Ascending aorta (tissue), 2 donors: ENCODE results near the gene GCNT1. TPM values are rescaled to one million over a fixed set of nuclear protein-coding genes. Genes with fewer than 3 reads are reported as not detected.

Experiments used
- DNase-seq, 2 donors: peaks; one replicate each; pipeline ENCODE4 v3.0.0-alpha.2; 2019; ENCODE audit warnings: low spot score in 2 of 2
- H3K27ac ChIP-seq, 2 donors: fragments of 200-600 bp; sonication (generic); one replicate each; pipeline ENCODE4 v1.5.1; 2016 to 2017; ENCODE audit warnings: mild to moderate bottlenecking in 1 of 2
- H3K27me3 ChIP-seq: fragments of 200-600 bp; sonication (generic); one replicate; pipeline ENCODE4 v1.5.1; 2017
- H3K36me3 ChIP-seq, 2 donors: fragments of 200-600 bp; sonication (generic); one replicate each; pipeline ENCODE4 v1.5.1; 2016
- H3K4me1 ChIP-seq, 2 donors: fragments of 200-600 bp; sonication (generic); one replicate each; pipeline ENCODE4 v1.5.1; 2016 to 2017; ENCODE audit warnings: mild to moderate bottlenecking in 1 of 2
- H3K4me3 ChIP-seq, 2 donors: fragments of 200-600 bp; sonication (generic); one replicate each; pipeline ENCODE4 v1.5.1; 2016 to 2017; ENCODE audit warnings: mild to moderate bottlenecking in 1 of 2
- H3K9me3 ChIP-seq, 2 donors: fragments of 200-600 bp; sonication (generic); one replicate each; pipeline ENCODE4 v1.5.1; 2016
- intact Hi-C: fragments of 100-400 bp; cut with DNase I; formaldehyde crosslinking; loops from one replicate; pipeline ENCODE4 v1.15.1; 2023
- total RNA-seq: library from RNA; depleted of rRNA; stranded (reverse); fragments of >200 nt; gene quantifications from one replicate; pipeline ENCODE4 v1.1.0, GENCODE V29; 2016
- TF ChIP-seq, protein P1 (sequence below), 3 experiments: fragments of 200-600 bp in 2 of 3; fragments of 450-650 bp in 1 of 3; sonication (generic) in 2 of 3; IDR thresholded peaks; one replicate each; pipeline ENCODE4 v1.5.1; 2016 to 2019; ENCODE audit warnings: antibody characterized with exemption in 3 of 3, mild to moderate bottlenecking in 1 of 3, moderate library complexity in 1 of 3

The GCNT1 gene
- total RNA-seq, 1 donor from 2014 or later: 0.21 TPM

- Histone ChIP-seq H3K9me3 (peaks cover 0 to 11% of the 10 kb centered on the region in 2 donors), H3K4me3 (no peak overlapping the region), H3K27me3 (no peaks in the 10 kb centered on the region), H3K36me3 (no peaks in the 10 kb centered on the region), H3K27ac (no peak overlapping the region), H3K4me1 (no peaks in the 10 kb centered on the region)
- TF ChIP-seq, protein P1, sequence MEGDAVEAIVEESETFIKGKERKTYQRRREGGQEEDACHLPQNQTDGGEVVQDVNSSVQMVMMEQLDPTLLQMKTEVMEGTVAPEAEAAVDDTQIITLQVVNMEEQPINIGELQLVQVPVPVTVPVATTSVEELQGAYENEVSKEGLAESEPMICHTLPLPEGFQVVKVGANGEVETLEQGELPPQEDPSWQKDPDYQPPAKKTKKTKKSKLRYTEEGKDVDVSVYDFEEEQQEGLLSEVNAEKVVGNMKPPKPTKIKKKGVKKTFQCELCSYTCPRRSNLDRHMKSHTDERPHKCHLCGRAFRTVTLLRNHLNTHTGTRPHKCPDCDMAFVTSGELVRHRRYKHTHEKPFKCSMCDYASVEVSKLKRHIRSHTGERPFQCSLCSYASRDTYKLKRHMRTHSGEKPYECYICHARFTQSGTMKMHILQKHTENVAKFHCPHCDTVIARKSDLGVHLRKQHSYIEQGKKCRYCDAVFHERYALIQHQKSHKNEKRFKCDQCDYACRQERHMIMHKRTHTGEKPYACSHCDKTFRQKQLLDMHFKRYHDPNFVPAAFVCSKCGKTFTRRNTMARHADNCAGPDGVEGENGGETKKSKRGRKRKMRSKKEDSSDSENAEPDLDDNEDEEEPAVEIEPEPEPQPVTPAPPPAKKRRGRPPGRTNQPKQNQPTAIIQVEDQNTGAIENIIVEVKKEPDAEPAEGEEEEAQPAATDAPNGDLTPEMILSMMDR (IDR thresholded peaks at IDR 0.05): no peak
- DNase-seq: no peak
- intact Hi-C loops: no loop called here
Observed at GRCh38 chr9:76415731-76416130, 43.3 kb upstream of the GCNT1 start.

GRCh38 chr9:76417394-76417793 is 41.6 kb upstream of the GCNT1 start:
- H3K27me3 ChIP-seq: no peaks in the 10 kb centered on the region
- H3K4me3 ChIP-seq: no peak overlapping the region
- H3K9me3 ChIP-seq: peaks cover 0 to 11% of the 10 kb centered on the region in 2 donors
- DNase-seq: no peak
- no peaks in the 10 kb centered on the region for H3K4me1 ChIP-seq
- H3K27ac ChIP-seq: no peak overlapping the region
- intact Hi-C loops: no loop called here
- TF ChIP-seq, protein P1 (IDR thresholded peaks at IDR 0.05): no peak
- H3K36me3 ChIP-seq: no peaks in the 10 kb centered on the region

- H3K9me3 ChIP-seq: no peaks in the 10 kb centered on the region
- H3K4me1 ChIP-seq: no peaks in the 10 kb centered on the region
- DNase-seq: no peak
- TF ChIP-seq, protein P1 (IDR thresholded peaks at IDR 0.05): peak in 1 of 3 experiments; percentile 39
- H3K4me3 ChIP-seq: no peak overlapping the region
- H3K36me3 ChIP-seq: no peaks in the 10 kb centered on the region
- H3K27ac ChIP-seq: no peak overlapping the region
- no peaks in the 10 kb centered on the region for H3K27me3 ChIP-seq
- intact Hi-C loops: no loop called here
Observed at GRCh38 chr9:76419782-76420380, 39.1 kb upstream of the GCNT1 start.

DNA sequence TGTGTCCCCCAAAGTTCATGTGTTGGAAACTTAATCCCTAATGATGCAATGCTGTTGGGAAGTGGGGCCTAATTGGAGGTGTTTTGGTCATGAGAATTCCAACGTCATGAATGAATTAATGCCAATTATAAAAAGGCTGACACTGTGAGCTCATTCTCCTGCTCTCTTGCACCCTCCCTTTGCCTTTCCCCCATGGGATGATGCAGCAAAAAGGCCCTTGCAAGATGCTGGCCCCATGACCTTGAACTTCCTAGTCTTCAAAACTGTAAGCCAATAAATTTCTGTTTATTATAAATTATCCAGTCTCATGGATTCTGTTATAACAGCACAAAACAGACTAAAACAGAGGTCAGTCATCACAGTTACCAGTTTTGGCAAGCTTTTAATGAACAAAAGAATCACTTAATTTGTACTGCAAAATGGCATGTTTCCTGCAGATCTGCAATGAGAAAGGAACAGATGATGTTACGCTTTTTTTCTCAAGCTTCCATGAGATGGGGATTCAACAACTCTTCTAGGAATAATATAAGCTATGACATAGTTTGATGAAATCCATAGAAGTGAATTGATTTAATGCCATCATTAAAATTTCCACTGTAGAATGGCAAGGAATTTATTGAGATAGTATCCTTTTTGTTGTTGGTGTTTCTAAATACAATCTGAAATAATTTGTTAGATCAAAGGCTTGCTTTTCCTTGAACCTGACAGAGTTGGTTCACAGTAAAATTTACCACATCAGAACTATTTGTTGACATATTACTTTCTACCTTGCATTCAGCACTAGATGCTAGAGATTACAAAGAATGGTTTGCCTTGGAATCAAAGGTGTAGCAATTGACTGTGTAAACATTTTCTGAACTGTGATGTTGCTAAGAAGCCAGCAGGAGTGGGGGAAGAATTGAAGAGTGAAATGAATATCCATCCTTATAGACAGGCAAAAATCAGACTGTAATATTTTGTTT is 35.5 kb upstream of the GCNT1 start:
- intact Hi-C loops: no loop called here
- Histone ChIP-seq H3K4me1 (no peaks in the 10 kb centered on the region), H3K4me3 (no peak overlapping the region), H3K36me3 (no peaks in the 10 kb centered on the region), H3K27ac (no peak overlapping the region), H3K9me3 (no peaks in the 10 kb centered on the region), H3K27me3 (no peaks in the 10 kb centered on the region)
- TF ChIP-seq, protein P1 (IDR thresholded peaks at IDR 0.05): no peak
- DNase-seq: no peak

GRCh38 chr9:76424491-76424890 is 34.5 kb upstream of the GCNT1 start:
- H3K27ac ChIP-seq: no peak overlapping the region
- H3K4me1 ChIP-seq: no peaks in the 10 kb centered on the region
- TF ChIP-seq, protein P1 (IDR thresholded peaks at IDR 0.05): no peak
- no peaks in the 10 kb centered on the region for H3K9me3 ChIP-seq
- H3K27me3 ChIP-seq: no peaks in the 10 kb centered on the region
- no peaks in the 10 kb centered on the region for H3K36me3 ChIP-seq
- no peak overlapping the region for H3K4me3 ChIP-seq
- intact Hi-C loops: no loop called here
- DNase-seq: no peak
